Measurements from ENCODE around the gene FGF18.

The FGF18 gene

DNA sequence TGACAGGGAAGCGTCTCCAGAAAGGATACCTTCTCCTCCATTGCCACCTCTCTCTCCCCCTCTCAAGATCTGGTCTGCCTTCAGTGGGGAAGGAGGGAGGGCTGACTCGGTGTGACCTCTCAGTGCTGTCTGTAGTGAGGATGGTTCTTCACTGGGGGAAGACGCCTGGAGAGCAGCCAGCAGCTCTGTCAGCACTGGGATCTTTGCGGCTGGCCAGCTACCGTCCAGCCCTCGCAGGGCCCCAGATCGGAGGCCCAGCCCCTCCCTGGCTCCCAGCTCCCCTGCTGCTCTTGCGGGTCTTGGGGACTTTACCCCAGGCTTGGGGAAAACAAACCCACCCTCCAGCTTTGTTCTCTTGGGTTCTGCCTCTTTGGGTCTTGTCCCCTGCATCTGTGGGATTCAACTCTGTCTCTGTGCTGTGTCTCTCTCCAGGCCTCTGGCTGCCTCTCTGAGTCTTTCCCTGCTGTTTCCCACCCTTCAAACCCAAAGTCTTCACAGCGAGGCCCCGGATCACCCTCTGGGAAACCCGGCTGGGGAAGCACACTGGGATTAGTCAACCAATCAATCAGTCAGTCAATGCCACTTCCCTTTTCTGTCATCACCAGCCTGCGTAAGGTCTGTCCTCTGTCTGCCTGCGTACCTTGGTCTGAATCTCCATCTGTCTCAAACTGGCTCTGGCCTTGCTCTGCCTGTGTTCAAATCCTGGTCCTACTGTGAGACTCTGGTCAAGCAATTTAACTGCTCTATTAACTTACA is 23.0 kb downstream of the FGF18 start:
- no peak for DNase-seq (ENCODE audit: low read depth)

DNA sequence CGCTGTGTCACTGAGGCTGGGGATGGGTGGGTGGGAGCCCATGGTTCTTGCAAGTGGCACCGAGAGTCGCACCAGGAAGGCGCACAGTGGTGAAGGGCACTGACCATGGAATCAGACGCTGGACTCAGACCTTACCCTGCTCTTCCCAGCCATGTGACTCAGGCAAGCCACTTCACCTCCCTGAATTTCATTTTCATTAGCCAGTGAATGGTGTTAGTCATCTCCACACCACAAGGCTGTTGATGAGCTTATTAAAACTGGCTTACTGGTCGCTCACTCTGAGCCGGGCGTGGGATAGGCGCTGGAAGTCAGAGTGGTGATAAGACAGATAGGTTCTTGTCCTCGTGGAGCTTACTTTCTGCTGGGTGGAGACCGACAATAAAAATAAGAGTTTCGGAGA is 25.1 kb downstream of the FGF18 start:
- no peak for DNase-seq (ENCODE audit: low read depth)

DNA sequence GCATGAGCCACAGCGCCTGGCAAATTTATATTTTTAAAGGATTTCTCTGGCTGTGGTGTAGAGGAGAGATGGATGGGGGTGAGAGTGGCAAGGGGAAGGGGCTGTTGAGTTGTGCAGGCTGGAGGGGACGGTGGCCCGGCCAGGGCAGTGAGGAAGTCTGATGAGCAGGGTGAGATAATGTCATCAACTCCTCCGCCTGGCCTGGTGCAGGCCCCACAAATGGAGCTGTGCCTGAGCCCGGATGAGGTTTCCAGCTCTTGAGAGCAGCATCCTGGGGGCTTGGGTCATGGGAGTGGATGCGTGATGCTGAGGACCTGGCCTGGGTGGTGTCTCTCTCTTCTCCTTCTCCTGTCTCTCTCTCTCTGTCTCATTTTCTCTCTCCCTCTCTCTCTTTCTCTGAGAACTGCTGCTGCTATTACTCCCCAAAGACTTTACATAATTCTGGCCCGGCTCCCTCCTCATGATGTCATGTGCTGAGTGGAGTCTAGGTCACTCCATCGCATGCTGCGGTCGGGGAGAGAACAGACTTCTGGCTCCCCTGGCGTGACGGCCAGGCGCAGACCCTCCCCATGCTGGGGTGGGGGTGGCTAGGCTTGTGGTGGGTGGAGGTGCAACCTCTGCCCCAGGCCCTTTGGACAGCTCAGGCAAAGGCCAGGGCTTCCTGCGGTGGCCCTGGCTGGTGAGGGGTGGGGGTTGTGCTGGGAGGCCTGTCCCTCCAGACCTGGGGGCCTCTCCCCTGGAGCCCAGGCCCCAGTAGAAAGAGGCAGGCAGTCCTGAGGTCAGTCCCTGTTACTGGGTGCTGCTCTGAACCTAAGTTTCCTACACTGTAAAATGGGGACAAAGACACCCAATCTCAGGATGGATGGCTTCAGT is 26.4 kb downstream of the FGF18 start:
- no peak for DNase-seq (ENCODE audit: low read depth)

DNA sequence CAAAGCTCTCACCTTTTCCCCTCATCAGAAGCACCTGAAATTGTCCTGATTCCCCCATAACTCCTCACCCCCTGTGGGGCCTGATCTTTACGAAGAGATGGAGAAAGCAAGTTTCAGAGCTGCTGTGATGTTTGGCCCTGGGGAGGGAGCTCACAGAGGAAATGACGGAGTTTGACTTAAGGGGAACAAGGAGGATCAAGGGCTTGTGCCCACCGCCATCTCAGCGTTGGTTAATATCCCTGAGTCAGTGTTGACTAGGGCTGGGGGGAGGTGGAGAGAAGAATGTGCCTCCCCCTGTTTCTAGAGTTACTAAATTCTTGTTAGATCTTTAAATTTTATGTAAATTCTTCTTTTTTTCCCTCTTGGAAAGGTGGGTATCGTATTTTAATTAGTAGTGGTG is 27.8 kb downstream of the FGF18 start:
- DNase-seq (ENCODE audit: low read depth) = no peak

DNA sequence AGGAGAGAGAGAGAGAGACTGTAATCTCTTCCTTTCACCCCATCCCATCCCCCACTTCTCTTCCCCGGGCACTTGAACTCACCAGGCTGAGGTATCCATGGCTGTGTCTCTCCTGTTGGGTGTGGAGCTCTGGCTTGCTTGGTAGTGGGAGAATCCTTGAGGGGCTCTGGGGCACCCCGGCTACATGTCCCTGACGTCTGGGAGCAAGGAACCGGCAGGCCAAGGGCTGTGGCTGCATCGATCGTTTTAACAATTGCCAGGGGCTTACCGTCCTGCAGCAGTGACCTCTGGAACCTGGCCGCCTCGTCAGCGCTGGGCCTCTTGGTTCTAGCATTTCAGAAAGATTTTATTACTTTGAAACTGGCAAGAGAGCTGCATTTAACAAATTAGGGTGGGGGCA is 30.0 kb downstream of the FGF18 start:
- DNase-seq (ENCODE audit: low read depth) = no peak

DNA sequence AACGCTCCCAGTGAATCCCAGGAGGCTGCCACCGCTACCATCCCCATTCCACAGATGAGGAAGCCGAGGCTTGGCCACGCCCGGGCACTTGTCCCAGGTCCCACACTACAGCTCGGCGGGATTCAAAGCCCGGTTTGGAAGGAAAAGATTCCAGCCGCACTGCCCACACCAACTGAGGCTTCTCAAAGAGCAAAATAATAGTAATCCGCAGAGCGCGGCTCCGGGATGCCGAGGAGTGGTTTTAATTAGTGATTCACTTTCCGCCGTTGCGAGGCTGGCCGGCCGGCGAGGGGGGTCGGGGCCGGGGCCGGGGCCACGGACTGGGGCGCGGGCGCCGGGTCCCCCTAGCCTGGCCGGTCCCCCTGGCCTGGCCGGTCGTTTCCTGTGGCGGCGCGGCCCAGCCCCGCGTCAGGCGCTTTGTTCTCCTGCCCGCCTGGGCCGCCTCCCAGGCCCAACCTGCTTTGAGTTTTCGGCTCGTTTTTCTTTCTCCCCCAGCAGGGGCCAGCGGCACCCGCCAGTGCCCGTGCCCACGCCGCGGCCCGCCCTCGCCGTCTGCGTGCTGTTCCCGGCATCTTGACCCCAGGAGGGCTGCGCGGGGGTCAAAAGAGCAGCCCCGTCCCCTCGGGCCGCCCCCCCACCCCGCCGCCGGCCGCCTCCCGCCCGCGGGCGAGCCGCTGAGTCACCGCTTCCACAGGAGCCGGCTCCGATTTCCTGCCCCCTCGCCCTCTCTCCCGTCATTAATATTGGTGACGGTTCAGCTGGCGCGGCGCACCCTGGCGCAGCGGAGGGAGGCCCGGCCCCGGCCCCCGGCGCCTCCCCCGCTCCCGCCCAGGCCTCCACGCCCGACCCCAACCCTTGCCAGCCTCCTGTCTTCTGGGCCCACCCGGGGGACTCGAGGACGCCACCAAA is 31.2 kb downstream of the FGF18 start:
- peak; percentile 24 for DNase-seq (ENCODE audit: low read depth)

DNA sequence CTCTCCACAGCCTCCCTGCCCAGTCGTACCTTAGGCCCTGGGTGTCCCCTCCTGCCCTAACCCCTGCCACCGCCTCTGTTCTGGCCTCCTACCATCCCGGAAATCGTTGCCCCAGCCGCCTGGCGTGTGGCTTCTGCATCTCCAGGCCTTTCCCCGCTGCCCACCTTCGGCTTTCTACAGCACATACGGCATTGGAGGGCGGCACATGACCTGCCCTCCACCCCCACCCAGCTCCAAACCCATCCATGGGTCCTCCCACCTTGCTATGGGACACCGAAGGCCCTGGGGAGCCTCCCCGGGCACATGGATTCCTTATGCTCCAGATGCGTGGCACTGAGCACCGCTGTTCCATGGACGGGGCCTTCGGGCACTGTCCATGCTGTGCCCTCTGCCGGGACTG is 32.0 kb downstream of the FGF18 start:
- no peak for DNase-seq (ENCODE audit: low read depth)

DNA sequence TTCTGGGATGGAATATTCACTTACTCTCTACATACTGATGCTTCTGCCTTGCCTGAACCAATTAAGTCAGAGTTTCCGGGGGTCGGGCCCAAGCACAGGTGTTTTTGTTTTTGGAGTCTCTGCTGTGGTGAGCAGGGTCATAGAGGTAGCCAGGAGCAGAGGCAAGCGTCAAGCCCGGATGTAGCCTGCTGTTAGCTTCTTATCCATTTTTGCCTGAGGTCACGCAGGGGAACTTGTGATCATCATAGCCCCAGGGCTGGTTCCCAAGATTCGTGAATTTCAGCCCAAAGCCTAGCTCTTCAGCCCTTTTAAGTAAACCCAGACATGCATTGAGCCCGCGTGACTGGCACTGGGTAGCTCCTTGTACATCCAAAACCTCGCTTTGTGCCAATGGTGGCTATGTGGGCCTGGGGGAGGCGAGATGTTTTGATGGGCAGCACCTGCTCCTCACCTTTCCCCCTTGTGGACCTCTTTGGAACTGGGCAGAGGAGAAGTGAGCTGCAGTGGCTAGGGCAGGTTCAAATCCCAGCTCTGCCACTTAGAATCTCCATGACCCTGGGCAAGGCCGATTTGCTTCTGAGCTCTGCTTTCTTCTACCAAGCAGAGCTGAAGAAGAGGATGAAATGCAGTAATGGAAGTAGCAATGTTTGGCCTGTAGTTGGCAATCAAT is 33.7 kb downstream of the FGF18 start:
- no peak for DNase-seq (ENCODE audit: low read depth)

DNA sequence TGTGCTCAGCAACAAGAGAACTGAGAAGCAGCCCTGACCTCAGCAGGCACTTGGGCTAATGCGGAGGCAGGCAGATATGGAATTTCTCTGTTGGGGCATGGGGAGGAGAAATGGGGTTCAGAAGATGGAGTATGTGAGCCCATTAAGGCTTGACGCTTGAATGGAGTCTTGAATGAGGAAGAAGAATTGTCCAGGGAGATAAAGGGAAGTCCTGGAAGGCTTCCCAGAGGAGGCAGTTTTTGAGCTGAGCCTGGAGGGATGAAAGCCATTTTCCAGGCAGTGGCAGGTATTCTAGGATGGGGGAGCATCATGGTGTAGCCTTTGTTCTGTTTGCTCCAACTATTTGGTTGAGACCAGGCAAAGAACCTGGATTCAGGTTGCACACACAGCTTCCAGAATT is 34.5 kb downstream of the FGF18 start:
- no peak for DNase-seq (ENCODE audit: low read depth)

DNA sequence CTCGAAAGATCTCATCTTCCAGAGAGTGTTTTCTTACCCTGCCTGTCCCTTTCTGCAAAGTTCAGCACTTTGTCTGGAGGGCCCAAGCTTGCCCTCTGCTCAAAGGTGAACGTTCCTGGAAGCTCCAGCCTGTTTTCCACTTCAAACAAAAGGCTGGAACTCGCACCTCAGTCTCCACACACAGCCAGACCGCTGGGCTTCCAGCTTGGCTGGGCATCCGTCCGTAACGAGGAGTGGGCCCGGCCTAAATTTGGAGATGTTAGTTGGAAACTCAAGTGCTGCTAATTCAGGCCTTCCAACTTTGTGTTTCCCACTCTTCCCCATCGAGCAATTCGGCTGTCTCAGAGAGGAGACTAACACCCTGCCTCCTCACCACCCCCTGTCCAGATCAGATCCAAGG is 35.1 kb downstream of the FGF18 start:
- no peak for DNase-seq (ENCODE audit: low read depth)

DNA sequence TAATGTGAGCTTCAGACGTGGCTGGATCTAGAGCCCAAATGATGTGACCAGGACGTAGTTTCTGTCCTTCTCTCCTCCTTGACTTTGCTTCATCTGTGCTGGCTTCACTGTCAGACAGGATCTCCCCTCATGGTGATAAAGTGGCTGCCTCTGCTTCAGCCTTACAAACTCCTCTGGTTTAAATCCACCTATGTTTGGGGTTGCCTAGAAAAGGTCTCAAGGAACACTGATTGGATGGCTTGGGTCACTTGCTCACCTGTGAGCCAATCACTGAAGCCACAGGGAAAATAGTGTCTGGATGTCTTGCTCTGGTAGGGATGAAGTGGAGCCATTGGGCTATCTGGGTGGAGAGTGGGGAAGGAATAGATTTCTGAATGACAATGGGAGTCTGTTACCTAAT is 36.1 kb downstream of the FGF18 start:
- no peak for DNase-seq (ENCODE audit: low read depth)

DNA sequence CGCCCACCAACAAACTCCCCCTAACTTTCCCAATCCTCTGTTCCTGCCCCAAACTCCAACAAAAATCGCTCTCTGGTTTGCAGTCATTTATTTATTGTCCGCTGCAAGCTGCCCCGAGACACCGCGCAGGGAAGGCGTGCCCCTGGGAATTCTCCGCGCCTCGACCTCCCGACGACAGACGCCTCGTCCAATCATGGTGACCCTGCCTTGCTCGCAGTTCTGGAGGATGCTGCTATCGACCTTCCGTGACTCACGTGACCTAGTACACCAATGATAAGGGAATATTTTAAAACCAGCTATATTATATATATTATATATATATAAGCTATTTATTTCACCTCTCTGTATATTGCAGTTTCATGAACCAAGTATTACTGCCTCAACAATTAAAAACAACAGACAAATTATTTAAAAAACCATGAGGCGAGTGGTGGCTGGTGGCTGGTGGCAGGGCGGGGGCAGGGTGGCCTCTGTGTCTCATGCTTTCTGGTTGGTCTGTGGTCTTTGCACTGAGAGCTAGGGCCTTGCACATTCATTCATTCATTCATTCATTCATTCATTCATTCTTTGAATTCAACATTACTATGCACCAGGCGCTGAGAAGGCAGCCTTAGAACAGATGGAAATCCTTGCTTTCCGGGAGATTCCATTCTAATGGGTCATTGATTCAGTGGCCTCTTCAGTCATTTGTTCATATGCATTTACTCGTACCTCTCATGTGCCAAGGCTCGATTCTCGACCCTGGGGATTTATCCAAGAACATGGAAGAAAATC is 37.9 kb downstream of the FGF18 start:
- no peak for DNase-seq (ENCODE audit: low read depth)

DNA sequence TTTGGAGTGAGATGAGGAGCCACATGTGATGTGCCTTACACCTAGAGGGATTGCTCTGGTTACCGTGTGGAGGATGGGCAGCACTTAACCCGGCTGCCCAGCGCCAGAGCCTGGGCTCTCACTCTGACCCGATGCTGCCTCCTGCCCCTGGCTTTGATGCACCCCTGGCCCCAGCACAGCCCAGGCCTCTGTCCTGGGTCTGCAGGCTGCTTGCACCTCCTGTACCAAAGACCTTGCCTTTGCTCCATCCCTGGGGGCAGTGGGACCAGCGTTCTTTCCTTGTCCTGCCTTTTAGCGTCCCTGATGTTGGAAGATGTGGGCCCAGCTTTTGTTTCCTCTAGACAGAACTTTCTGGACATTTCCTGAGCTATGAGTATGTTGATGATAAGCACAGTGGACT is 40.4 kb downstream of the FGF18 start:
- DNase-seq (ENCODE audit: low read depth) = no peak

DNA sequence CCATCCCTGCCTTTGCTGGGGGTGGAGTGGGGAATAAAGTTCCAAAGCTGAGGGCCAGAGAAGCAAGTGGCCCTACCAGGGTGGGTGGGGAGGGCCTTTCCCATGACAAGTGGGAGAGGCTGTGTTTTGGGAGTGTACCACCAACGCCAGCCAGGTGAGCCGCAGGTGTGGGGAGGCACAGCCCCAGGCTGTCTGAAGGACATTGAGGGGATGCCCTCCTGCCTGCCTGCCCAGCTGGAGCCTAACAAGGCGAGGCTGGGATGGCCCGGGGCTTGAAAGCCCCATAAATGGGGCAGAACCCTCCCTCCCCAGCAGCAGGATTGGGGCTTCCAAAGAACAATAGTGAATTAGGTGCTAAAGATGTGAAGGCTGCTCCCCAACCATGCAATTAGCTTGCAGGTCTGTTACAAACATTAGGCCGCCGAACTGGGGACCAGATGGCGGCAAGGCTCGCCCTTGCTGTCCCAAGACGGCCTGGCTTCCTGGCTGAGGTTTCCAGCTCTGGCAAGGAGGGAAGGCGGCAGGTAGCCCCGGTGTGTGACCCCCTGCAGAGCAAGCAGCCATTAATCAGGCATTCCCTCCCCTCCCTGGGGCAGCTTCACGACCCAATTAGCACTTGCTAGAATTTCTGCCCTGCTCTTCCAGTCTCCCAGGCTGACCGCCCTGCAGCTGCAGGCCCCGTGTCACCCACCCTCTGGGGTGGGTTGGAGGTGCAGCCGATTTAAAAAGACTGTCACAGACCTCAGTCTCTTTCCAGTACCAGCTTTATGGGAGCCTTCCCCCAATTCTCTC is 42.9 kb downstream of the FGF18 start:
- DNase-seq (ENCODE audit: low read depth) = no peak

DNA sequence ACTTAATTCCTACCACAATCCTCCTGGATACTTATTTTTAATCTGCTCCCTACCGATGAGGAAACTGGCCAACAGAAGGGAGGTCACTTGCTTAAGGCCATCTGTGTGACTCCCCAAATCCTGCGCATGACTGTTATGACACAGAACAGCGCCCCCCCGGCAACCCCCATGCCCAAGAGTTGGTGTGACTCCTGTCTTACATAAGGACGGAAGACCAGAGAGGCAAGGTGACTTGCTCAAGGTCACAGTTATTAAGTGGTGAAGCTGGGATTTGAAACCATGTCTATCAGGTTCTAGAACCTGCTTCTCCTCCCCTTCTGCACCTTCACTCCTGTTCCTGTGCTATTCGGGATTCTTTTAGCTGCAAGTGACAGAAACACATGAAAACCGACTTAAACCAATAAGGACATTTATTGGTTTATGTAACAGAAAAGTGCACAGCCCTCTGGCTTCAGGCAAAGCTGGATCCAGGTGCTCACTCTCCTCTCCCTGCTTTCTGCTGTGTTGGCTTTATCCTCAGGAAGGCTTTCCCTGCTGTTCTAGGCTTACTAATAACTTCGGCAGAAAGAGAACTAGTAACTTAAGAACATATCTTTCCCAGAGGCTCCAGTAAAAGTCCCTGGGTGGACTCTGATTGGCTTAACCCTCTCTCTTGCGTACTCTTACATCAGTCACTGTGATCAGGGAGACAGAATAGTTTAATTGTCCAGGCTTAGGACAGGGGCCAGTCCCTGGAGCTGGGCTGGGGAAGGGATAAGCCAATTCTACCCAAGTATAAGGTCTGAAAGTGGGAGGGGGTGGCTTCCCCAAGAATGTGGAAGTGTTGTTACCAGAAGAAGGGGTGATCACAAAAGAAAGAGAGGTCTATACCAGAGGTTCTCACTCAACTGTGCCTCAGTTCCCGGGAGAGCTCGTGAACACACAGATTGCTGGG is 43.7 kb downstream of the FGF18 start:
- DNase-seq (ENCODE audit: low read depth) = no peak

DNA sequence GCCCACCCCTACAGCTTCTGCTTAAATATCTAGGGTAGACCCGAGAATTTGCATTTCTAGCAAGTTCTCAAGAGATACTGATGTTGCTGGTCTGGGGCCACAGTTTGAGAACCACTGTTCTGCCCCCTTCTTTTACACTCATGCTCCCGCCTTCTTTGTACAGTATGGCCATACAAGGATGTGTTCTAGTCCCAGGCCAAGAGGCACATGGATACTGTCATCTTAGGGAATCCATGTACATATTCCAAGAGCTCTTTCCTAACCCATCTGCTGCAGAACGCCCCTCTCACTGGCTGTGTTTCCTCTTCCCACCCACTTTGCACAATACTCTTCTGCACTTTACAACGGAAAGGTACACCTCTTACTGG is 44.4 kb downstream of the FGF18 start:
- DNase-seq (ENCODE audit: low read depth) = no peak

DNA sequence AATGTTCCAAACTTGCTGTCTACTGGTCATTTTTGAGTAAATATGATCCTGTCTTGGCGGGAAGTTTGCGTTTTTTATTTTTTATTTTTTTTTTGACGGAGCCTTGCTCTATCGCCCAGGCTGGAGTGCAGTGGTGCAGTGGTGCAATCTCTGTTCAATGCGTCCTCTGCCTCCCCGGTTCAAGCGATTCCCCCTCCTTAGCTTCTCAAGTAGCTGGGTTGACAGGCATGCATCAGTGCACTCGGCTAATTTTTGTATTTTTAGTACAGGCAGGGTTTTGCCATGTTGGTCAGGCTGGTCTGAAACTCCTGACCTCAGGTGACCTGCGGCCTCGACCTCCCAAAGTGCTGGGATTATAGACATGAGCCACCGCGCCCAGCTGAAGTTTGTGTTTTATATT is 45.4 kb downstream of the FGF18 start:
- DNase-seq (ENCODE audit: low read depth) = no peak

DNA sequence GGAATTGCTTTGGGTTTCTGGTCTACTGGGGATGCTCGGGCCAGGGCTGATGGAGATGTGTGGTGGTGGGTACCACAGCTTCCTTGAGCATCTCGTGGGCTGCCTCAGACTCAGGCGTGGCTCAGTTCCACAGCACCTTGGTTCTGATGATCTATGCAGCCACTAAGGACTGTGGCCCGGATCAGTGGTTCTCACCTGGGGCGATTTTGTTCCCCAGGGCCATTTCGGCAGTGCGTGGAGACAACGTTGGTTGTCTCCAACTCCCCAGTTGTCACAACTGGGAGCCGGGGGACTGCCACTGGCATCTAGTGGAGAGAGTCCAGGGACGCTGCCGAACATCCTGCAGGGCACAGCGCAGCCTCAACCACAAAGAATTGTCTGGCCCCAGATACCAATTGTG is 47.7 kb downstream of the FGF18 start:
- no peak for DNase-seq (ENCODE audit: low read depth)

DNA sequence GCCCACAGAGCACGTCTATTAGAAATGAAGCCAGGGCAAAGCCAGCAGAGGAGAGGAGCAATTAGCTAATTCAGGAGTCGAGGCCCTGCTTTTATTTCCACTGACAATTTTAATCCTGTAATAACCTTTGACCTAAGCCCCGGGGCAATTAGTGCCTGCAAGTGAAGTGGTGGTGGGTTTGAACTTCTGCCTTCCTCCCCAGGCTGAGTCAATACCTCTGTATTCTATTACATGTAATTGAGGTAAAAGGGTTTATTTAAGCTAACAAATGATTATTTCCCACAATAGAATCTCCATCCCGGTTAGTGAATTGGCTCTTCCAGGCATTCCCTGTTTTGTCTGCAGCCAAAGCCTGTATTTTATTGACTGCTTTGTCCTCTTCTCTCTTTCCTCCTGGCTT is 49.9 kb downstream of the FGF18 start:
- DNase-seq (ENCODE audit: low read depth) = no peak

All from HS-5 (cell line).